ENCODE data around the gene DENND1A. TPM values are rescaled to one million over a fixed set of nuclear protein-coding genes. Genes with fewer than 3 reads are reported as not detected.

The DENND1A gene
- total RNA-seq, 1 experiment from 2014 or later = 50.1 TPM

GRCh38 chr9:123414204-123414603 is 515.7 kb downstream of the DENND1A start:
- H3K79me2 ChIP-seq (ENCODE audit: low read length) = no peaks in the 10 kb centered on the region

GRCh38 chr9:123412171-123412820 is 517.6 kb downstream of the DENND1A start:
- Histone ChIP-seq H3K27me3 (ENCODE audit: low read length) (no peaks in the 10 kb centered on the region), H3K9me2 (replicated peaks; ENCODE audit: insufficient read depth, low read length) (no peaks in the 10 kb centered on the region), H3K4me3 (ENCODE audit: low read length) (no peak overlapping the region), H4K20me1 (ENCODE audit: insufficient read depth, low read depth, low read length) (no peaks in the 10 kb centered on the region), H3K4me2 (ENCODE audit: low read depth, low read length, poor library complexity, severe bottlenecking) (no peak overlapping the region), H2AFZ (ENCODE audit: low read length) (no peak overlapping the region), H3K27ac (ENCODE audit: low read length) (no peak overlapping the region), H3K9me3 (ENCODE audit: low read length) (no peaks in the 10 kb centered on the region), H3K4me1 (ENCODE audit: low read length) (no peaks in the 10 kb centered on the region), H3K9ac (ENCODE audit: low read length) (no peak overlapping the region), H3K36me3 (ENCODE audit: insufficient read depth, low read length) (no peaks in the 10 kb centered on the region), H3K79me2 (ENCODE audit: low read length) (no peaks in the 10 kb centered on the region)
- DNase-seq = no peak

More at GRCh38 chr9:123414204-123414603, 515.7 kb downstream of the DENND1A start:
- no peak overlapping the region for H3K9ac ChIP-seq (ENCODE audit: low read length)
- no peak overlapping the region for H3K27ac ChIP-seq (ENCODE audit: low read length)
- H3K4me3 ChIP-seq (ENCODE audit: low read length) = no peak overlapping the region
- no peaks in the 10 kb centered on the region for H3K36me3 ChIP-seq (ENCODE audit: insufficient read depth, low read length)
- no peak for DNase-seq
- no peaks in the 10 kb centered on the region for H3K27me3 ChIP-seq (ENCODE audit: low read length)
- no peak overlapping the region for H3K4me2 ChIP-seq (ENCODE audit: low read depth, low read length, poor library complexity, severe bottlenecking)
- no peaks in the 10 kb centered on the region for H3K9me2 ChIP-seq (replicated peaks; ENCODE audit: insufficient read depth, low read length)
- H3K4me1 ChIP-seq (ENCODE audit: low read length) = no peaks in the 10 kb centered on the region
- no peaks in the 10 kb centered on the region for H4K20me1 ChIP-seq (ENCODE audit: insufficient read depth, low read depth, low read length)
- H3K9me3 ChIP-seq (ENCODE audit: low read length) = no peaks in the 10 kb centered on the region
- H2AFZ ChIP-seq (ENCODE audit: low read length) = no peak overlapping the region

- Histone ChIP-seq H3K27me3 (ENCODE audit: low read length) (no peaks in the 10 kb centered on the region), H3K27ac (ENCODE audit: low read length) (no peak overlapping the region), H3K4me3 (ENCODE audit: low read length) (no peak overlapping the region), H3K36me3 (ENCODE audit: insufficient read depth, low read length) (no peaks in the 10 kb centered on the region), H3K9ac (ENCODE audit: low read length) (no peak overlapping the region), H3K4me1 (ENCODE audit: low read length) (no peaks in the 10 kb centered on the region), H2AFZ (ENCODE audit: low read length) (no peak overlapping the region), H3K79me2 (ENCODE audit: low read length) (no peaks in the 10 kb centered on the region), H3K9me2 (replicated peaks; ENCODE audit: insufficient read depth, low read length) (no peaks in the 10 kb centered on the region), H3K4me2 (ENCODE audit: low read depth, low read length, poor library complexity, severe bottlenecking) (no peak overlapping the region), H4K20me1 (ENCODE audit: insufficient read depth, low read depth, low read length) (no peaks in the 10 kb centered on the region), H3K9me3 (ENCODE audit: low read length) (no peaks in the 10 kb centered on the region)
- no peak for DNase-seq
Observed at GRCh38 chr9:123411636-123412035, 518.3 kb downstream of the DENND1A start.

GRCh38 chr9:123411191-123411590 is 518.7 kb downstream of the DENND1A start:
- no peaks in the 10 kb centered on the region for H3K79me2 ChIP-seq (ENCODE audit: low read length)
- no peak overlapping the region for H3K4me2 ChIP-seq (ENCODE audit: low read depth, low read length, poor library complexity, severe bottlenecking)
- no peaks in the 10 kb centered on the region for H4K20me1 ChIP-seq (ENCODE audit: insufficient read depth, low read depth, low read length)
- H3K4me3 ChIP-seq (ENCODE audit: low read length) = no peak overlapping the region
- H2AFZ ChIP-seq (ENCODE audit: low read length) = no peak overlapping the region
- no peak overlapping the region for H3K27ac ChIP-seq (ENCODE audit: low read length)
- DNase-seq = no peak
- H3K9me2 ChIP-seq (replicated peaks; ENCODE audit: insufficient read depth, low read length) = no peaks in the 10 kb centered on the region
- no peaks in the 10 kb centered on the region for H3K9me3 ChIP-seq (ENCODE audit: low read length)
- no peaks in the 10 kb centered on the region for H3K4me1 ChIP-seq (ENCODE audit: low read length)
- no peak overlapping the region for H3K9ac ChIP-seq (ENCODE audit: low read length)
- no peaks in the 10 kb centered on the region for H3K36me3 ChIP-seq (ENCODE audit: insufficient read depth, low read length)
- no peaks in the 10 kb centered on the region for H3K27me3 ChIP-seq (ENCODE audit: low read length)

- Histone ChIP-seq H2AFZ (ENCODE audit: low read length) (no peak overlapping the region), H4K20me1 (ENCODE audit: insufficient read depth, low read depth, low read length) (no peaks in the 10 kb centered on the region), H3K4me2 (ENCODE audit: low read depth, low read length, poor library complexity, severe bottlenecking) (no peak overlapping the region), H3K36me3 (ENCODE audit: insufficient read depth, low read length) (no peaks in the 10 kb centered on the region), H3K4me3 (ENCODE audit: low read length) (no peak overlapping the region), H3K9me3 (ENCODE audit: low read length) (no peaks in the 10 kb centered on the region), H3K79me2 (ENCODE audit: low read length) (no peaks in the 10 kb centered on the region), H3K27me3 (ENCODE audit: low read length) (no peaks in the 10 kb centered on the region), H3K9me2 (replicated peaks; ENCODE audit: insufficient read depth, low read length) (no peaks in the 10 kb centered on the region), H3K27ac (ENCODE audit: low read length) (no peak overlapping the region), H3K9ac (ENCODE audit: low read length) (no peak overlapping the region), H3K4me1 (ENCODE audit: low read length) (no peaks in the 10 kb centered on the region)
- no peak for DNase-seq
Observed at GRCh38 chr9:123410281-123410910, 519.5 kb downstream of the DENND1A start.

GRCh38 chr9:123408313-123409262 is 521.3 kb downstream of the DENND1A start:
- Histone ChIP-seq H3K9me2 (replicated peaks; ENCODE audit: insufficient read depth, low read length) (no peaks in the 10 kb centered on the region), H3K4me2 (ENCODE audit: low read depth, low read length, poor library complexity, severe bottlenecking) (no peak overlapping the region), H2AFZ (ENCODE audit: low read length) (no peak overlapping the region), H4K20me1 (ENCODE audit: insufficient read depth, low read depth, low read length) (no peaks in the 10 kb centered on the region), H3K27ac (ENCODE audit: low read length) (no peak overlapping the region), H3K4me3 (ENCODE audit: low read length) (no peak overlapping the region), H3K9me3 (ENCODE audit: low read length) (no peaks in the 10 kb centered on the region), H3K9ac (ENCODE audit: low read length) (no peak overlapping the region), H3K79me2 (ENCODE audit: low read length) (no peaks in the 10 kb centered on the region), H3K36me3 (ENCODE audit: insufficient read depth, low read length) (no peaks in the 10 kb centered on the region), H3K4me1 (ENCODE audit: low read length) (no peaks in the 10 kb centered on the region), H3K27me3 (ENCODE audit: low read length) (no peaks in the 10 kb centered on the region)
- DNase-seq = no peak

GRCh38 chr9:123407217-123407851 is 522.6 kb downstream of the DENND1A start:
- H4K20me1 ChIP-seq (ENCODE audit: insufficient read depth, low read depth, low read length) = no peaks in the 10 kb centered on the region
- H3K9me3 ChIP-seq (ENCODE audit: low read length) = no peaks in the 10 kb centered on the region
- H3K79me2 ChIP-seq (ENCODE audit: low read length) = no peaks in the 10 kb centered on the region
- H3K36me3 ChIP-seq (ENCODE audit: insufficient read depth, low read length) = no peaks in the 10 kb centered on the region
- DNase-seq = no peak
- no peaks in the 10 kb centered on the region for H3K27me3 ChIP-seq (ENCODE audit: low read length)
- H3K4me2 ChIP-seq (ENCODE audit: low read depth, low read length, poor library complexity, severe bottlenecking) = no peak overlapping the region
- H3K4me1 ChIP-seq (ENCODE audit: low read length) = no peaks in the 10 kb centered on the region
- H3K9me2 ChIP-seq (replicated peaks; ENCODE audit: insufficient read depth, low read length) = no peaks in the 10 kb centered on the region
- no peak overlapping the region for H3K27ac ChIP-seq (ENCODE audit: low read length)
- no peak overlapping the region for H2AFZ ChIP-seq (ENCODE audit: low read length)
- H3K4me3 ChIP-seq (ENCODE audit: low read length) = no peak overlapping the region
- H3K9ac ChIP-seq (ENCODE audit: low read length) = no peak overlapping the region

All from Karpas-422 (cell line).